ENCODE data around the gene KIF1A. TPM values are rescaled to one million over a fixed set of nuclear protein-coding genes. Genes with fewer than 3 reads are reported as not detected.

Gene KIF1A
- total RNA-seq, 1 experiment from 2014 or later, result 298 TPM

- TF ChIP-seq CTCF (IDR thresholded peaks at IDR 0.05; ENCODE audit: unreplicated experiment), result no peak
Measured at GRCh38 chr2:240810199-240810598, 9.8 kb downstream of the KIF1A start.

GRCh38 chr2:240809276-240809675 is 10.7 kb downstream of the KIF1A start:
- peaks cover 19% of the 10 kb centered on the region for H3K4me1 Mint-ChIP-seq (ENCODE audit: low read depth, unreplicated experiment)
- no peak overlapping the region for H3K27ac Mint-ChIP-seq (ENCODE audit: unreplicated experiment)
- intact Hi-C loops (cut with micrococcal nuclease; ENCODE audit: unreplicated experiment), result no loop called here

More at GRCh38 chr2:240810199-240810598, 9.8 kb downstream of the KIF1A start:
- intact Hi-C loops (cut with micrococcal nuclease; ENCODE audit: unreplicated experiment), result no loop called here
- Mint-ChIP-seq H3K27ac (ENCODE audit: unreplicated experiment) (no peak overlapping the region), H3K4me3 (ENCODE audit: low read depth, unreplicated experiment) (no peak overlapping the region), H3K27me3 (ENCODE audit: unreplicated experiment) (no peaks in the 10 kb centered on the region), H3K36me3 (ENCODE audit: insufficient read depth, unreplicated experiment) (peaks cover 68% of the 10 kb centered on the region), H3K9me3 (ENCODE audit: low read depth, unreplicated experiment) (peaks cover 5% of the 10 kb centered on the region), H3K4me1 (ENCODE audit: low read depth, unreplicated experiment) (peaks cover 19% of the 10 kb centered on the region)
- DNase-seq, result no peak
- CTCF ChIA-PET, result interaction anchor here (2.0 kb wide), 1 partner anchor 30 kb away, joined by 9 read pairs; no protein-coding TSS in a partner anchor
- no TSS peak for BruUV-seq (replicated peaks)

GRCh38 chr2:240806459-240806858 is 13.6 kb downstream of the KIF1A start:
- CTCF ChIA-PET, result no interaction called here
- BruUV-seq (replicated peaks), result no TSS peak
- H3K27me3 Mint-ChIP-seq (ENCODE audit: unreplicated experiment), result peaks cover 4% of the 10 kb centered on the region
- H3K9me3 Mint-ChIP-seq (ENCODE audit: low read depth, unreplicated experiment), result no peaks in the 10 kb centered on the region
- no peak for TF ChIP-seq CTCF (IDR thresholded peaks at IDR 0.05; ENCODE audit: unreplicated experiment)
- DNase-seq, result no peak
- peaks cover 58% of the 10 kb centered on the region for H3K36me3 Mint-ChIP-seq (ENCODE audit: insufficient read depth, unreplicated experiment)
- intact Hi-C loops (cut with micrococcal nuclease; ENCODE audit: unreplicated experiment), result no loop called here
- H3K4me1 Mint-ChIP-seq (ENCODE audit: low read depth, unreplicated experiment), result peaks cover 32% of the 10 kb centered on the region
- no peak overlapping the region for H3K4me3 Mint-ChIP-seq (ENCODE audit: low read depth, unreplicated experiment)
- H3K27ac Mint-ChIP-seq (ENCODE audit: unreplicated experiment), result no peak overlapping the region

More at GRCh38 chr2:240809276-240809675, 10.7 kb downstream of the KIF1A start:
- no peak for TF ChIP-seq CTCF (IDR thresholded peaks at IDR 0.05; ENCODE audit: unreplicated experiment)
- peaks cover 5% of the 10 kb centered on the region for H3K9me3 Mint-ChIP-seq (ENCODE audit: low read depth, unreplicated experiment)
- H3K4me3 Mint-ChIP-seq (ENCODE audit: low read depth, unreplicated experiment), result no peak overlapping the region
- DNase-seq, result no peak
- no peaks in the 10 kb centered on the region for H3K27me3 Mint-ChIP-seq (ENCODE audit: unreplicated experiment)
- peaks cover 67% of the 10 kb centered on the region for H3K36me3 Mint-ChIP-seq (ENCODE audit: insufficient read depth, unreplicated experiment)
- no TSS peak for BruUV-seq (replicated peaks)
- CTCF ChIA-PET, result no interaction called here

- Mint-ChIP-seq H3K27ac (ENCODE audit: unreplicated experiment) (no peak overlapping the region), H3K9me3 (ENCODE audit: low read depth, unreplicated experiment) (no peaks in the 10 kb centered on the region), H3K36me3 (ENCODE audit: insufficient read depth, unreplicated experiment) (peaks cover 54% of the 10 kb centered on the region), H3K27me3 (ENCODE audit: unreplicated experiment) (peaks cover 8% of the 10 kb centered on the region), H3K4me1 (ENCODE audit: low read depth, unreplicated experiment) (peaks cover 29% of the 10 kb centered on the region), H3K4me3 (ENCODE audit: low read depth, unreplicated experiment) (no peak overlapping the region)
- DNase-seq, result no peak
- intact Hi-C loops (cut with micrococcal nuclease; ENCODE audit: unreplicated experiment), result no loop called here
- BruUV-seq (replicated peaks), result no TSS peak
- CTCF ChIA-PET, result interaction anchor here (0.5 kb wide), 1 partner anchor 392 kb away, joined by 3 read pairs; no protein-coding TSS in a partner anchor
- TF ChIP-seq CTCF (IDR thresholded peaks at IDR 0.05; ENCODE audit: unreplicated experiment), result no peak
Measured at GRCh38 chr2:240806006-240806405, 14.0 kb downstream of the KIF1A start.
